ENCODE data around the gene KRTDAP.

The KRTDAP gene

GRCh38 chr19:35438527-35438926 lies 51.7 kb downstream of the KRTDAP start:
- no peak for TF ChIP-seq CTCF (conservative IDR thresholded peaks at IDR 0.05; ENCODE audit: low read depth, low read length)
- no peak overlapping the region for H3K9ac ChIP-seq
- H3K4me2 ChIP-seq, result no peak overlapping the region
- no peak overlapping the region for H3K27ac ChIP-seq
- peaks cover 41% of the 10 kb centered on the region; the same call in 1 of the 2 replicates for H3K27me3 ChIP-seq (ENCODE audit: insufficient read depth, low read depth)
- no peak overlapping the region for H2AFZ ChIP-seq (ENCODE audit: low read depth)
- no peaks in the 10 kb centered on the region for H4K20me1 ChIP-seq (ENCODE audit: insufficient read depth)
- no peak overlapping the region for H3K4me3 ChIP-seq (IDR thresholded peaks at IDR 0.05; ENCODE audit: insufficient read depth, low read depth, low read length)
- no peaks in the 10 kb centered on the region for H3K36me3 ChIP-seq (ENCODE audit: insufficient read depth)
- no peaks in the 10 kb centered on the region for H3K79me2 ChIP-seq (ENCODE audit: insufficient read depth, low read depth)
- H3K4me1 ChIP-seq (ENCODE audit: low read depth, poor library complexity, severe bottlenecking), result no peaks in the 10 kb centered on the region

- TF ChIP-seq CTCF (conservative IDR thresholded peaks at IDR 0.05; ENCODE audit: low read depth, low read length), result no peak
- H3K4me2 ChIP-seq, result no peak overlapping the region
- no peak overlapping the region for H3K9ac ChIP-seq
- no peaks in the 10 kb centered on the region for H3K36me3 ChIP-seq (ENCODE audit: insufficient read depth)
- H3K79me2 ChIP-seq (ENCODE audit: insufficient read depth, low read depth), result no peaks in the 10 kb centered on the region
- H3K4me1 ChIP-seq (ENCODE audit: low read depth, poor library complexity, severe bottlenecking), result no peaks in the 10 kb centered on the region
- no peak overlapping the region for H3K27ac ChIP-seq
- peaks cover 41% of the 10 kb centered on the region; the same call in 1 of the 2 replicates for H3K27me3 ChIP-seq (ENCODE audit: insufficient read depth, low read depth)
- no peaks in the 10 kb centered on the region for H4K20me1 ChIP-seq (ENCODE audit: insufficient read depth)
- no peak overlapping the region for H3K4me3 ChIP-seq (IDR thresholded peaks at IDR 0.05; ENCODE audit: insufficient read depth, low read depth, low read length)
- no peak overlapping the region for H2AFZ ChIP-seq (ENCODE audit: low read depth)
These were observed 52.2 kb downstream of the KRTDAP start for GRCh38 chr19:35438096-35438495.

- Histone ChIP-seq H3K4me2 (no peak overlapping the region), H3K27me3 (ENCODE audit: insufficient read depth, low read depth) (peaks cover 41% of the 10 kb centered on the region; the same call in 1 of the 2 replicates), H3K9ac (no peak overlapping the region), H3K4me3 (IDR thresholded peaks at IDR 0.05; ENCODE audit: insufficient read depth, low read depth, low read length) (no peak overlapping the region), H3K36me3 (ENCODE audit: insufficient read depth) (no peaks in the 10 kb centered on the region), H3K79me2 (ENCODE audit: insufficient read depth, low read depth) (no peaks in the 10 kb centered on the region), H2AFZ (ENCODE audit: low read depth) (no peak overlapping the region), H3K27ac (no peak overlapping the region), H3K4me1 (ENCODE audit: low read depth, poor library complexity, severe bottlenecking) (no peaks in the 10 kb centered on the region), H4K20me1 (ENCODE audit: insufficient read depth) (no peaks in the 10 kb centered on the region)
- TF ChIP-seq CTCF (conservative IDR thresholded peaks at IDR 0.05; ENCODE audit: low read depth, low read length), result no peak
These were observed 52.8 kb downstream of the KRTDAP start for GRCh38 chr19:35437406-35437951.
